HepG2 (cell line): ENCODE measurements around the gene MYO1B. TPM values are rescaled to one million over a fixed set of nuclear protein-coding genes. Genes with fewer than 3 reads are reported as not detected.
A peak's percentile ranks its signal among the peaks of the same experiment; 100 is the strongest.

Source experiments
- DR1 ChIP-seq: sonication (generic); formaldehyde crosslinking; IDR thresholded peaks from 2 replicates; pipeline ENCODE4 v1.8.0; 2021; ENCODE audit warnings: mild to moderate bottlenecking, missing genetic modification reagents, inconsistent platforms
- KDM2A ChIP-seq: sonication (generic); formaldehyde crosslinking; IDR thresholded peaks from 2 replicates; pipeline ENCODE4 v1.4.0; 2020; ENCODE audit warnings: low read depth, missing genetic modification reagents, borderline replicate concordance
- KLF12 ChIP-seq: sonication (generic); formaldehyde crosslinking; IDR thresholded peaks from 2 replicates; pipeline ENCODE4 v1.4.0; 2020; ENCODE audit warnings: missing genetic modification reagents, borderline replicate concordance
- TBL1XR1 ChIP-seq: fragments of 150-350 bp; IDR thresholded peaks from 2 replicates; pipeline ENCODE4 v1.6.1; 2014; ENCODE audit warnings: borderline replicate concordance, low read length; ENCODE audit not compliant: partially characterized antibody
- ZFY ChIP-seq: sonication (generic); formaldehyde crosslinking; IDR thresholded peaks from 2 replicates; pipeline ENCODE4 v1.4.0; 2020; ENCODE audit warnings: missing genetic modification reagents
- ZNF326 ChIP-seq: sonication (generic); formaldehyde crosslinking; IDR thresholded peaks from 2 replicates; pipeline ENCODE4 v1.4.0; 2020; ENCODE audit warnings: missing genetic modification reagents, borderline replicate concordance
- polyA plus RNA-seq, 8 experiments: library from polyadenylated mRNA; depleted of rRNA in 3 of 8; stranded (reverse) in 7 of 8; unstranded in 1 of 8; fragments of >200 nt; fragmentation: Illumina TruSeq in 4 of 8; extraction: Trizol in 4 of 8; gene quantifications; 2 replicates each; pipeline versions ENCODE4 v1.2.1 to v1.2.3, GENCODE V29; 2011 to 2016; ENCODE audit warnings: low read depth in 4 of 8, missing spikeins in 1 of 8, mixed read lengths in 1 of 8; ENCODE audit not compliant: insufficient read depth in 1 of 8
- total RNA-seq, 5 experiments: library from RNA; depleted of rRNA; stranded (reverse); fragments of >200 nt; fragmentation: Illumina TruSeq; extraction: Trizol; gene quantifications; 2 replicates each; pipeline ENCODE4 v1.2.3, GENCODE V29; 2016; ENCODE audit warnings: low read depth in 1 of 5
- TF ChIP-seq, protein P1 (sequence below): sonication (generic); formaldehyde crosslinking; IDR thresholded peaks from 2 replicates; pipeline ENCODE4 v1.4.0; 2020; ENCODE audit warnings: missing genetic modification reagents
- TF ChIP-seq, protein P2 (sequence below): sonication (generic); formaldehyde crosslinking; IDR thresholded peaks from 2 replicates; pipeline ENCODE4 v1.5.0; 2020; ENCODE audit warnings: mild to moderate bottlenecking, missing genetic modification reagents
- TF ChIP-seq, protein P3 (sequence below): sonication (generic); formaldehyde crosslinking; IDR thresholded peaks from 2 replicates; pipeline ENCODE4 v1.4.0; 2020; ENCODE audit warnings: low read depth, mild to moderate bottlenecking, missing genetic modification reagents
- TF ChIP-seq, protein P4 (sequence below): sonication (generic); formaldehyde crosslinking; IDR thresholded peaks from 2 replicates; pipeline ENCODE4 v1.4.0; 2020; ENCODE audit warnings: missing genetic modification reagents, borderline replicate concordance

MYO1B gene
- total and polyA plus RNA-seq, 2 of the 13 experiments (the other 11 are each of a cell fraction or from before 2014, with no cell fraction given) = 36.9 to 89.8 TPM

DNA sequence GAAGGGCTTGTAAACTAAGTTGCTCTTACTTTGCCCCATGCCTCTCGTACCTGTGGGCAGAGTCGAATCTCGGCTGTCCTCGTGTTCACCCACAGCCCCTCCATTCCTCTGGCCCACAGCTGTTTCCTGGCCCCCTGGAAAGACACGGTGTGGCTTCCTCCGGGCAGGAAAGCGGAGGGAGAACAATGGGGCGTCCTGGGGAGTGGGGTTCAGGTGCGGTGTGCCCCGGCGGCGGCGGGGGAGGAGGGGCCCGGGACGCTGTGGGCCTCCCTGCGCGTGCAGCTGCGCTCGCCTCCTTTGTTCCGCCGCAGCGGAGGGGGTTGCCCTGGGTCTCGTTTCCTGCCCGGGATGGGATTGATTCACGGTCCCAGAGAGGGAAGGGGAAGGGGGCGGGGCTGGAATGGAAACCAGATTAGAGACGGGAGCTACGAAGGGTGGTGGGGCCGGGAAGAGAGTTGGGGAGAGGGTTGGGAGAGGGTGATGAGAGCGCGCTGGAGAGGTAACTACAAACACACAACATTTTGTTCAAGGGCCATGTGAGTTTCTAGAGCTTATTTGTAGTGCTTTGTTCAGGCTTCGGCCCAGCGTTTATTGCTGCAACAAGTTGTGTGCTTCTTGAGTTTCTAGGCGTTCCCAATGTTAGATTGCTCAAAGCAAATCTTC, 796 bp downstream of the MYO1B start (continued):
- TF ChIP-seq, protein P1, sequence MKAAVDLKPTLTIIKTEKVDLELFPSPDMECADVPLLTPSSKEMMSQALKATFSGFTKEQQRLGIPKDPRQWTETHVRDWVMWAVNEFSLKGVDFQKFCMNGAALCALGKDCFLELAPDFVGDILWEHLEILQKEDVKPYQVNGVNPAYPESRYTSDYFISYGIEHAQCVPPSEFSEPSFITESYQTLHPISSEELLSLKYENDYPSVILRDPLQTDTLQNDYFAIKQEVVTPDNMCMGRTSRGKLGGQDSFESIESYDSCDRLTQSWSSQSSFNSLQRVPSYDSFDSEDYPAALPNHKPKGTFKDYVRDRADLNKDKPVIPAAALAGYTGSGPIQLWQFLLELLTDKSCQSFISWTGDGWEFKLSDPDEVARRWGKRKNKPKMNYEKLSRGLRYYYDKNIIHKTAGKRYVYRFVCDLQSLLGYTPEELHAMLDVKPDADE (CRISPR knock-in tag) = 0 out of 2 replicates have a peak, but pooled peaks have one; percentile 34
- TF ChIP-seq, protein P2, sequence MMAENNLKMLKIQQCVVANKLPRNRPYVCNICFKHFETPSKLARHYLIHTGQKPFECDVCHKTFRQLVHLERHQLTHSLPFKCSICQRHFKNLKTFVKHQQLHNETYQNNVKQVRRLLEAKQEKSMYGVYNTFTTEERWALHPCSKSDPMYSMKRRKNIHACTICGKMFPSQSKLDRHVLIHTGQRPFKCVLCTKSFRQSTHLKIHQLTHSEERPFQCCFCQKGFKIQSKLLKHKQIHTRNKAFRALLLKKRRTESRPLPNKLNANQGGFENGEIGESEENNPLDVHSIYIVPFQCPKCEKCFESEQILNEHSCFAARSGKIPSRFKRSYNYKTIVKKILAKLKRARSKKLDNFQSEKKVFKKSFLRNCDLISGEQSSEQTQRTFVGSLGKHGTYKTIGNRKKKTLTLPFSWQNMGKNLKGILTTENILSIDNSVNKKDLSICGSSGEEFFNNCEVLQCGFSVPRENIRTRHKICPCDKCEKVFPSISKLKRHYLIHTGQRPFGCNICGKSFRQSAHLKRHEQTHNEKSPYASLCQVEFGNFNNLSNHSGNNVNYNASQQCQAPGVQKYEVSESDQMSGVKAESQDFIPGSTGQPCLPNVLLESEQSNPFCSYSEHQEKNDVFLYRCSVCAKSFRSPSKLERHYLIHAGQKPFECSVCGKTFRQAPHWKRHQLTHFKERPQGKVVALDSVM = no peak; the same call in none of the 2 replicates
- TF ChIP-seq, protein P3, sequence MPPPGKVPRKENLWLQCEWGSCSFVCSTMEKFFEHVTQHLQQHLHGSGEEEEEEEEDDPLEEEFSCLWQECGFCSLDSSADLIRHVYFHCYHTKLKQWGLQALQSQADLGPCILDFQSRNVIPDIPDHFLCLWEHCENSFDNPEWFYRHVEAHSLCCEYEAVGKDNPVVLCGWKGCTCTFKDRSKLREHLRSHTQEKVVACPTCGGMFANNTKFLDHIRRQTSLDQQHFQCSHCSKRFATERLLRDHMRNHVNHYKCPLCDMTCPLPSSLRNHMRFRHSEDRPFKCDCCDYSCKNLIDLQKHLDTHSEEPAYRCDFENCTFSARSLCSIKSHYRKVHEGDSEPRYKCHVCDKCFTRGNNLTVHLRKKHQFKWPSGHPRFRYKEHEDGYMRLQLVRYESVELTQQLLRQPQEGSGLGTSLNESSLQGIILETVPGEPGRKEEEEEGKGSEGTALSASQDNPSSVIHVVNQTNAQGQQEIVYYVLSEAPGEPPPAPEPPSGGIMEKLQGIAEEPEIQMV (CRISPR knock-in tag) = no peak
- 0 out of 2 replicates have a peak, but pooled peaks have one; percentile 15 for TF ChIP-seq DR1
- TF ChIP-seq ZNF326 = no peak
- TF ChIP-seq, protein P4, sequence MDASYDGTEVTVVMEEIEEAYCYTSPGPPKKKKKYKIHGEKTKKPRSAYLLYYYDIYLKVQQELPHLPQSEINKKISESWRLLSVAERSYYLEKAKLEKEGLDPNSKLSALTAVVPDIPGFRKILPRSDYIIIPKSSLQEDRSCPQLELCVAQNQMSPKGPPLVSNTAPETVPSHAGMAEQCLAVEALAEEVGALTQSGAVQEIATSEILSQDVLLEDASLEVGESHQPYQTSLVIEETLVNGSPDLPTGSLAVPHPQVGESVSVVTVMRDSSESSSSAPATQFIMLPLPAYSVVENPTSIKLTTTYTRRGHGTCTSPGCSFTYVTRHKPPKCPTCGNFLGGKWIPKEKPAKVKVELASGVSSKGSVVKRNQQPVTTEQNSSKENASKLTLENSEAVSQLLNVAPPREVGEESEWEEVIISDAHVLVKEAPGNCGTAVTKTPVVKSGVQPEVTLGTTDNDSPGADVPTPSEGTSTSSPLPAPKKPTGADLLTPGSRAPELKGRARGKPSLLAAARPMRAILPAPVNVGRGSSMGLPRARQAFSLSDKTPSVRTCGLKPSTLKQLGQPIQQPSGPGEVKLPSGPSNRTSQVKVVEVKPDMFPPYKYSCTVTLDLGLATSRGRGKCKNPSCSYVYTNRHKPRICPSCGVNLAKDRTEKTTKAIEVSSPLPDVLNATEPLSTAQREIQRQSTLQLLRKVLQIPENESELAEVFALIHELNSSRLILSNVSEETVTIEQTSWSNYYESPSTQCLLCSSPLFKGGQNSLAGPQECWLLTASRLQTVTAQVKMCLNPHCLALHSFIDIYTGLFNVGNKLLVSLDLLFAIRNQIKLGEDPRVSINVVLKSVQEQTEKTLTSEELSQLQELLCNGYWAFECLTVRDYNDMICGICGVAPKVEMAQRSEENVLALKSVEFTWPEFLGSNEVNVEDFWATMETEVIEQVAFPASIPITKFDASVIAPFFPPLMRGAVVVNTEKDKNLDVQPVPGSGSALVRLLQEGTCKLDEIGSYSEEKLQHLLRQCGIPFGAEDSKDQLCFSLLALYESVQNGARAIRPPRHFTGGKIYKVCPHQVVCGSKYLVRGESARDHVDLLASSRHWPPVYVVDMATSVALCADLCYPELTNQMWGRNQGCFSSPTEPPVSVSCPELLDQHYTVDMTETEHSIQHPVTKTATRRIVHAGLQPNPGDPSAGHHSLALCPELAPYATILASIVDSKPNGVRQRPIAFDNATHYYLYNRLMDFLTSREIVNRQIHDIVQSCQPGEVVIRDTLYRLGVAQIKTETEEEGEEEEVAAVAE (CRISPR knock-in tag) = 0 out of 2 replicates have a peak, but pooled peaks have one; percentile 18
- TF ChIP-seq ZFY (CRISPR knock-in tag) = peak; percentile 57
- TF ChIP-seq KDM2A (CRISPR knock-in tag) = peak; percentile 92
- TF ChIP-seq TBL1XR1 = no peak
- TF ChIP-seq KLF12 = no peak
